HG02759 (cell line): ENCODE measurements around the gene RPUSD4.

ENCODE experiments used
- ATAC-seq: cut with Tn5 transposase; IDR thresholded peaks from one replicate; pipeline ENCODE4 v1.9.1; 2021; ENCODE audit warnings: mild to moderate bottlenecking, moderate library complexity; ENCODE audit not compliant: unreplicated experiment

Gene RPUSD4

GRCh38 chr11:126159719-126160344, 51.6 kb downstream of the RPUSD4 start:
- ATAC-seq = no peak

- ATAC-seq = no peak
These were observed 53.2 kb downstream of the RPUSD4 start for GRCh38 chr11:126158054-126158791.

- ATAC-seq = no peak
These were observed 54.0 kb downstream of the RPUSD4 start for GRCh38 chr11:126157326-126158030.

- no peak for ATAC-seq
These were observed 54.6 kb downstream of the RPUSD4 start for GRCh38 chr11:126156814-126157213.

GRCh38 chr11:126155402-126156187, 55.9 kb downstream of the RPUSD4 start:
- no peak for ATAC-seq

GRCh38 chr11:126154691-126155090, 56.8 kb downstream of the RPUSD4 start:
- ATAC-seq = no peak

GRCh38 chr11:126153972-126154371, 57.5 kb downstream of the RPUSD4 start:
- no peak for ATAC-seq

GRCh38 chr11:126153006-126153405, 58.4 kb downstream of the RPUSD4 start:
- no peak for ATAC-seq

- no peak for ATAC-seq
These were observed 58.9 kb downstream of the RPUSD4 start for GRCh38 chr11:126152586-126152985.

- ATAC-seq = no peak
These were observed 59.3 kb downstream of the RPUSD4 start for GRCh38 chr11:126152152-126152551.
